ENCODE measurements around the gene COG7.

COG7 gene

GRCh38 chr16:23345237-23345636 is 107.8 kb downstream of the COG7 start:
- no peaks in the 10 kb centered on the region for H3K27me3 ChIP-seq (ENCODE audit: insufficient read depth, low read length)
- no peak overlapping the region for H3K27ac ChIP-seq (ENCODE audit: low read depth, low read length)
- no peak for DNase-seq
- no peak overlapping the region for H4K12ac ChIP-seq (ENCODE audit: low read depth, low read length)
- H3K23ac ChIP-seq (ENCODE audit: low read length): no peak overlapping the region
- H3K9me3 ChIP-seq (ENCODE audit: insufficient read depth, low read depth, low read length): peaks cover 1% of the 10 kb centered on the region
- no peak overlapping the region for H3K4ac ChIP-seq (ENCODE audit: low read depth, low read length)
- H2BK5ac ChIP-seq (ENCODE audit: low read depth, low read length, poor library complexity): no peak overlapping the region
- no peak overlapping the region for H3K4me2 ChIP-seq (ENCODE audit: low read length)
- H3K9ac ChIP-seq (ENCODE audit: low read length): no peak overlapping the region
- no peak overlapping the region for H3K18ac ChIP-seq (ENCODE audit: low read length)
- WGBS (ENCODE audit: extremely low coverage, insufficient coverage, insufficient read length): no CpG with 5 or more reads among the region's 5 CpGs
- H2BK12ac ChIP-seq (ENCODE audit: low read length): no peak overlapping the region
- no peak overlapping the region for H4K91ac ChIP-seq (ENCODE audit: low read depth, low read length)
- H2BK120ac ChIP-seq (ENCODE audit: insufficient read depth, low read length, poor library complexity): no peak overlapping the region
- H3K4me1 ChIP-seq (ENCODE audit: control insufficient read depth in 1 of 2, insufficient read depth in 2 of 2, low read length in 2 of 2): no peaks in the 10 kb centered on the region
- no peaks in the 10 kb centered on the region for H3K36me3 ChIP-seq (ENCODE audit: control insufficient read depth in 1 of 2, insufficient read depth in 2 of 2, low read length in 2 of 2)
- no peak overlapping the region for H2AFZ ChIP-seq (ENCODE audit: insufficient read depth, low read length, poor library complexity)
- H4K8ac ChIP-seq (ENCODE audit: low read depth, low read length): no peak overlapping the region
- no peak overlapping the region for H2AK5ac ChIP-seq (ENCODE audit: low read length)
- no peaks in the 10 kb centered on the region for H3K79me2 ChIP-seq (ENCODE audit: control insufficient read depth, insufficient read depth, low read length, poor library complexity)
- no peak overlapping the region for H3K4me3 ChIP-seq (ENCODE audit: low read depth, low read length)
- H3K79me1 ChIP-seq (ENCODE audit: low read length): no peaks in the 10 kb centered on the region
- no peak overlapping the region for H3K14ac ChIP-seq (ENCODE audit: low read length)

GRCh38 chr16:23343643-23344612 is 109.1 kb downstream of the COG7 start:
- no peak overlapping the region for H3K14ac ChIP-seq (ENCODE audit: low read length)
- no peaks in the 10 kb centered on the region for H3K79me2 ChIP-seq (ENCODE audit: control insufficient read depth, insufficient read depth, low read length, poor library complexity)
- DNase-seq: no peak
- no peak overlapping the region for H3K23ac ChIP-seq (ENCODE audit: low read length)
- no peak overlapping the region for H2BK120ac ChIP-seq (ENCODE audit: insufficient read depth, low read length, poor library complexity)
- H2BK5ac ChIP-seq (ENCODE audit: low read depth, low read length, poor library complexity): no peak overlapping the region
- no peak overlapping the region for H2BK12ac ChIP-seq (ENCODE audit: low read length)
- no peaks in the 10 kb centered on the region for H3K27me3 ChIP-seq (ENCODE audit: insufficient read depth, low read length)
- no peak overlapping the region for H3K4me2 ChIP-seq (ENCODE audit: low read length)
- H2AFZ ChIP-seq (ENCODE audit: insufficient read depth, low read length, poor library complexity): no peak overlapping the region
- no peak overlapping the region for H4K12ac ChIP-seq (ENCODE audit: low read depth, low read length)
- WGBS (ENCODE audit: extremely low coverage, insufficient coverage, insufficient read length): no CpG with 5 or more reads among the region's 5 CpGs
- no peaks in the 10 kb centered on the region for H3K4me1 ChIP-seq (ENCODE audit: control insufficient read depth in 1 of 2, insufficient read depth in 2 of 2, low read length in 2 of 2)
- no peaks in the 10 kb centered on the region for H3K36me3 ChIP-seq (ENCODE audit: control insufficient read depth in 1 of 2, insufficient read depth in 2 of 2, low read length in 2 of 2)
- H3K9me3 ChIP-seq (ENCODE audit: insufficient read depth, low read depth, low read length): peaks cover 1% of the 10 kb centered on the region
- no peak overlapping the region for H4K8ac ChIP-seq (ENCODE audit: low read depth, low read length)
- no peak overlapping the region for H3K27ac ChIP-seq (ENCODE audit: low read depth, low read length)
- H3K79me1 ChIP-seq (ENCODE audit: low read length): no peaks in the 10 kb centered on the region
- no peak overlapping the region for H3K18ac ChIP-seq (ENCODE audit: low read length)
- no peak overlapping the region for H3K4me3 ChIP-seq (ENCODE audit: low read depth, low read length)
- no peak overlapping the region for H2AK5ac ChIP-seq (ENCODE audit: low read length)
- H3K4ac ChIP-seq (ENCODE audit: low read depth, low read length): no peak overlapping the region
- no peak overlapping the region for H4K91ac ChIP-seq (ENCODE audit: low read depth, low read length)
- H3K9ac ChIP-seq (ENCODE audit: low read length): no peak overlapping the region

- Histone ChIP-seq H4K8ac (ENCODE audit: low read depth, low read length) (no peak overlapping the region), H3K4me1 (ENCODE audit: control insufficient read depth in 1 of 2, insufficient read depth in 2 of 2, low read length in 2 of 2) (no peaks in the 10 kb centered on the region), H3K4me3 (ENCODE audit: low read depth, low read length) (no peak overlapping the region), H3K36me3 (ENCODE audit: control insufficient read depth in 1 of 2, insufficient read depth in 2 of 2, low read length in 2 of 2) (no peaks in the 10 kb centered on the region), H3K4ac (ENCODE audit: low read depth, low read length) (no peak overlapping the region), H2AK5ac (ENCODE audit: low read length) (no peak overlapping the region), H3K4me2 (ENCODE audit: low read length) (no peak overlapping the region), H3K79me2 (ENCODE audit: control insufficient read depth, insufficient read depth, low read length, poor library complexity) (no peaks in the 10 kb centered on the region), H3K23ac (ENCODE audit: low read length) (no peak overlapping the region), H4K12ac (ENCODE audit: low read depth, low read length) (no peak overlapping the region), H3K18ac (ENCODE audit: low read length) (no peak overlapping the region), H4K91ac (ENCODE audit: low read depth, low read length) (no peak overlapping the region), H2BK5ac (ENCODE audit: low read depth, low read length, poor library complexity) (no peak overlapping the region), H3K9me3 (ENCODE audit: insufficient read depth, low read depth, low read length) (peaks cover 1% of the 10 kb centered on the region), H2BK120ac (ENCODE audit: insufficient read depth, low read length, poor library complexity) (no peak overlapping the region), H3K27me3 (ENCODE audit: insufficient read depth, low read length) (no peaks in the 10 kb centered on the region), H2AFZ (ENCODE audit: insufficient read depth, low read length, poor library complexity) (no peak overlapping the region), H3K9ac (ENCODE audit: low read length) (no peak overlapping the region), H3K14ac (ENCODE audit: low read length) (no peak overlapping the region), H3K79me1 (ENCODE audit: low read length) (no peaks in the 10 kb centered on the region), H3K27ac (ENCODE audit: low read depth, low read length) (no peak overlapping the region), H2BK12ac (ENCODE audit: low read length) (no peak overlapping the region)
- WGBS (ENCODE audit: extremely low coverage, insufficient coverage, insufficient read length): no CpG with 5 or more reads among the region's 5 CpGs
- no peak for DNase-seq
Observed at GRCh38 chr16:23342083-23342640, 110.8 kb downstream of the COG7 start.

- H3K4me2 ChIP-seq (ENCODE audit: low read length): no peak overlapping the region
- no peak overlapping the region for H3K9ac ChIP-seq (ENCODE audit: low read length)
- no peaks in the 10 kb centered on the region for H3K79me2 ChIP-seq (ENCODE audit: control insufficient read depth, insufficient read depth, low read length, poor library complexity)
- no peaks in the 10 kb centered on the region for H3K4me1 ChIP-seq (ENCODE audit: control insufficient read depth in 1 of 2, insufficient read depth in 2 of 2, low read length in 2 of 2)
- no peak overlapping the region for H2BK5ac ChIP-seq (ENCODE audit: low read depth, low read length, poor library complexity)
- H3K23ac ChIP-seq (ENCODE audit: low read length): no peak overlapping the region
- H4K91ac ChIP-seq (ENCODE audit: low read depth, low read length): no peak overlapping the region
- H3K4ac ChIP-seq (ENCODE audit: low read depth, low read length): no peak overlapping the region
- no peak overlapping the region for H3K27ac ChIP-seq (ENCODE audit: low read depth, low read length)
- no peak overlapping the region for H2BK12ac ChIP-seq (ENCODE audit: low read length)
- H2AFZ ChIP-seq (ENCODE audit: insufficient read depth, low read length, poor library complexity): no peak overlapping the region
- H3K18ac ChIP-seq (ENCODE audit: low read length): no peak overlapping the region
- H3K79me1 ChIP-seq (ENCODE audit: low read length): no peaks in the 10 kb centered on the region
- H4K8ac ChIP-seq (ENCODE audit: low read depth, low read length): no peak overlapping the region
- H2AK5ac ChIP-seq (ENCODE audit: low read length): no peak overlapping the region
- no peak overlapping the region for H3K14ac ChIP-seq (ENCODE audit: low read length)
- no peak overlapping the region for H2BK120ac ChIP-seq (ENCODE audit: insufficient read depth, low read length, poor library complexity)
- DNase-seq: peak; percentile 45 to 80
- H3K27me3 ChIP-seq (ENCODE audit: insufficient read depth, low read length): no peaks in the 10 kb centered on the region
- no peaks in the 10 kb centered on the region for H3K36me3 ChIP-seq (ENCODE audit: control insufficient read depth in 1 of 2, insufficient read depth in 2 of 2, low read length in 2 of 2)
- H3K4me3 ChIP-seq (ENCODE audit: low read depth, low read length): no peak overlapping the region
- WGBS (ENCODE audit: extremely low coverage, insufficient coverage, insufficient read length): no CpG with 5 or more reads among the region's 3 CpGs
- no peaks in the 10 kb centered on the region for H3K9me3 ChIP-seq (ENCODE audit: insufficient read depth, low read depth, low read length)
- no peak overlapping the region for H4K12ac ChIP-seq (ENCODE audit: low read depth, low read length)
Observed at GRCh38 chr16:23339787-23340186, 113.2 kb downstream of the COG7 start.
